Tibial nerve (tissue), 4 donors: Measurements from ENCODE around the gene OLFM1. TPM values are rescaled to one million over a fixed set of nuclear protein-coding genes. Genes with fewer than 3 reads are reported as not detected.

Source experiments
- DNase-seq, 2 donors: peaks; one replicate each; pipeline ENCODE4 v3.0.0-alpha.2; 2019; ENCODE audit warnings: low spot score in 2 of 2
- H3K27ac ChIP-seq, 4 donors: fragments of 200-600 bp; sonication (generic) in 3 of 4; one replicate each; pipeline ENCODE4 v1.5.1; 2017 to 2019; ENCODE audit warnings: mild to moderate bottlenecking in 1 of 4
- H3K27me3 ChIP-seq, 2 donors: fragments of 200-600 bp; sonication (generic) in 1 of 2; one replicate each; pipeline versions ENCODE4 v1.5.1 to v1.6.0; 2017 to 2019
- H3K36me3 ChIP-seq, 3 donors: fragments of 200-600 bp; sonication (generic); one replicate each; pipeline ENCODE4 v1.5.1; 2018 to 2019
- H3K4me1 ChIP-seq, 4 donors: fragments of 200-600 bp; sonication (generic) in 3 of 4; one replicate each; pipeline ENCODE4 v1.5.1; 2017 to 2019
- H3K4me3 ChIP-seq, 4 donors: fragments of 200-600 bp; sonication (generic) in 3 of 4; one replicate each; pipeline ENCODE4 v1.5.1; 2017 to 2019; ENCODE audit warnings: mild to moderate bottlenecking in 1 of 4, moderate library complexity in 1 of 4
- H3K9me3 ChIP-seq, 4 donors: fragments of 200-600 bp; sonication (generic) in 3 of 4; one replicate each; pipeline ENCODE4 v1.5.1; 2017 to 2019
- EP300 ChIP-seq, 2 donors: sonication (generic); formaldehyde crosslinking; IDR thresholded peaks; one replicate each; pipeline ENCODE4 v1.6.1; 2017; ENCODE audit warnings: antibody characterized with exemption in 2 of 2, mild to moderate bottlenecking in 1 of 2
- POLR2A ChIP-seq, 2 donors: fragments of 450-650 bp; IDR thresholded peaks; one replicate each; pipeline ENCODE4 v1.6.1; 2017; ENCODE audit warnings: antibody characterized with exemption in 2 of 2, mild to moderate bottlenecking in 2 of 2, moderate library complexity in 2 of 2
- whole genome bisulfite sequencing, 2 donors: methylation state at CpG; one replicate each; pipeline ENCODE4 v1.1.5; 2018; 5-methylcytosine and 5-hydroxymethylcytosine counted together
- total RNA-seq, 4 donors: library from RNA; depleted of rRNA; stranded (reverse); fragments of >200 nt; gene quantifications; one replicate each; pipeline ENCODE4 v1.1.0, GENCODE V29; 2016
- TF ChIP-seq, protein P1 (sequence below), 5 experiments: fragments of 200-600 bp in 3 of 5; fragments of 450-650 bp in 2 of 5; sonication (generic) in 3 of 5; IDR thresholded peaks; one replicate each; pipeline ENCODE4 v1.5.1; 2016 to 2019; ENCODE audit warnings: antibody characterized with exemption in 5 of 5, mild to moderate bottlenecking in 3 of 5, moderate library complexity in 2 of 5

OLFM1 gene
- total RNA-seq, 4 donors from 2014 or later, result 30.3 to 63.8 (median 38.3) TPM

GRCh38 chr9:135047521-135047920 is 39.9 kb upstream of the OLFM1 start:
- H3K9me3 ChIP-seq, result peaks cover 0 to 2% (median 0%) of the 10 kb centered on the region in 4 donors
- no peak for DNase-seq
- TF ChIP-seq EP300 (IDR thresholded peaks at IDR 0.05) (no peak), POLR2A (IDR thresholded peaks at IDR 0.05) (no peak)
- TF ChIP-seq, protein P1, sequence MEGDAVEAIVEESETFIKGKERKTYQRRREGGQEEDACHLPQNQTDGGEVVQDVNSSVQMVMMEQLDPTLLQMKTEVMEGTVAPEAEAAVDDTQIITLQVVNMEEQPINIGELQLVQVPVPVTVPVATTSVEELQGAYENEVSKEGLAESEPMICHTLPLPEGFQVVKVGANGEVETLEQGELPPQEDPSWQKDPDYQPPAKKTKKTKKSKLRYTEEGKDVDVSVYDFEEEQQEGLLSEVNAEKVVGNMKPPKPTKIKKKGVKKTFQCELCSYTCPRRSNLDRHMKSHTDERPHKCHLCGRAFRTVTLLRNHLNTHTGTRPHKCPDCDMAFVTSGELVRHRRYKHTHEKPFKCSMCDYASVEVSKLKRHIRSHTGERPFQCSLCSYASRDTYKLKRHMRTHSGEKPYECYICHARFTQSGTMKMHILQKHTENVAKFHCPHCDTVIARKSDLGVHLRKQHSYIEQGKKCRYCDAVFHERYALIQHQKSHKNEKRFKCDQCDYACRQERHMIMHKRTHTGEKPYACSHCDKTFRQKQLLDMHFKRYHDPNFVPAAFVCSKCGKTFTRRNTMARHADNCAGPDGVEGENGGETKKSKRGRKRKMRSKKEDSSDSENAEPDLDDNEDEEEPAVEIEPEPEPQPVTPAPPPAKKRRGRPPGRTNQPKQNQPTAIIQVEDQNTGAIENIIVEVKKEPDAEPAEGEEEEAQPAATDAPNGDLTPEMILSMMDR (IDR thresholded peaks at IDR 0.05), result no peak
- no peaks in the 10 kb centered on the region for H3K36me3 ChIP-seq
- no peak overlapping the region for H3K27ac ChIP-seq
- no peaks in the 10 kb centered on the region for H3K4me1 ChIP-seq
- no peaks in the 10 kb centered on the region for H3K27me3 ChIP-seq
- 85 to 87% methylated on average over 5 of the region's 5 CpGs for WGBS, 2 donors
- H3K4me3 ChIP-seq, result no peak overlapping the region

- no peak for TF ChIP-seq EP300 (IDR thresholded peaks at IDR 0.05)
- TF ChIP-seq, protein P1 (IDR thresholded peaks at IDR 0.05), result no peak
- no peak for DNase-seq
- Histone ChIP-seq H3K9me3 (peaks cover 0 to 9% (median 0%) of the 10 kb centered on the region in 4 donors), H3K27ac (no peak overlapping the region), H3K36me3 (no peaks in the 10 kb centered on the region), H3K4me3 (no peak overlapping the region), H3K4me1 (no peaks in the 10 kb centered on the region), H3K27me3 (no peaks in the 10 kb centered on the region)
- WGBS, 2 donors, result 83% methylated on average over 9 of the region's 11 CpGs
Measured at GRCh38 chr9:135048046-135048757, 39.3 kb upstream of the OLFM1 start.

- no peak for DNase-seq
- TF ChIP-seq POLR2A (IDR thresholded peaks at IDR 0.05) (no peak), EP300 (IDR thresholded peaks at IDR 0.05) (no peak)
- TF ChIP-seq, protein P1 (IDR thresholded peaks at IDR 0.05), result no peak
- H3K4me3 ChIP-seq, result no peak overlapping the region
- no peaks in the 10 kb centered on the region for H3K36me3 ChIP-seq
- H3K4me1 ChIP-seq, result no peaks in the 10 kb centered on the region
- H3K27ac ChIP-seq, result no peak overlapping the region
- 66 to 68% methylated on average over 13 to 17 of the region's 17 CpGs for WGBS, 2 donors
- peaks cover 0 to 15% (median 0%) of the 10 kb centered on the region in 4 donors for H3K9me3 ChIP-seq
- no peaks in the 10 kb centered on the region for H3K27me3 ChIP-seq
Measured at GRCh38 chr9:135048758-135049444, 38.6 kb upstream of the OLFM1 start.

DNA sequence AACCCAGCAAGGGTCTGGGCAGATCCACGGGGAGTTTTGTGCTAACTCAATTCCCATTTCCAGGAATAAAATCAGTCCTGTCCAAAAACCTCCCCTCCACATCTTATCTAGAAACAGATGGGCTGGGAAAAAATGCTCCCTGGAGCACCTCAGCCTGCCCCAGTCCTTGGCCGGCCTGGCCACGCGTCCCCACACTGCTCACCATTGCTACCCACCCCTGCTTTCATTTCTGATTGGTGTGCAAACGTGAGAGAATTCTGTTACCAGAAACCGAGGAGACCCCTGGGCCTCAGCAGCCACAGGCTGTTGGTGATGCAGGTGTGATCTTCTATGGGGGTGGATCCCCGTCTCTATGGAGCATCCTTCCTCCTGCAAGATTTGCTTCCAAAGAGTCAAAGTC is 38.0 kb upstream of the OLFM1 start:
- H3K4me3 ChIP-seq, result no peak overlapping the region
- H3K27me3 ChIP-seq, result no peaks in the 10 kb centered on the region
- peaks cover 0 to 15% (median 0%) of the 10 kb centered on the region in 4 donors for H3K9me3 ChIP-seq
- H3K4me1 ChIP-seq, result no peaks in the 10 kb centered on the region
- 59 to 70% methylated on average over 7 of the region's 7 CpGs for WGBS, 2 donors
- DNase-seq, result no peak
- no peaks in the 10 kb centered on the region for H3K36me3 ChIP-seq
- TF ChIP-seq, protein P1 (IDR thresholded peaks at IDR 0.05), result no peak
- H3K27ac ChIP-seq, result no peak overlapping the region
